H1 (cell line): ENCODE results near the gene KATNAL1. TPM values are rescaled to one million over a fixed set of nuclear protein-coding genes. Genes with fewer than 3 reads are reported as not detected.

Experiments used
- CTCF ChIA-PET: fragments of 300-600 bp; sonication (Branson Sonifier 250); formaldehyde crosslinking; loops from one replicate; lab custom pipeline; 2021; ENCODE audit not compliant: partially characterized antibody; lab: Charles Lee
- POLR2A ChIA-PET: fragments of 300-600 bp; sonication (Branson Sonifier 250); formaldehyde crosslinking; loops from one replicate; lab custom pipeline; 2021; ENCODE audit warnings: inconsistent platforms; ENCODE audit not compliant: partially characterized antibody; lab: Charles Lee
- DNase-seq, 2 experiments: peaks; one replicate each; pipeline versions ENCODE4 v3.0.0 to v3.0.0-alpha.2; 2010 to 2022; ENCODE audit warnings: low spot score in 2 of 2, low read depth in 1 of 2, mixed read lengths in 1 of 2
- FAIRE-seq: peaks from 2 replicates; lab custom pipeline; 2011; peaks lifted over from hg19 to GRCh38; lab: Jason Lieb, UNC
- H2AFZ ChIP-seq: 2 replicates; pipeline ENCODE4 v1.8.1; 2012; ENCODE audit warnings: low read length, inconsistent platforms
- H2AK5ac ChIP-seq: 2 replicates; pipeline ENCODE4 v1.6.1; 2013; ENCODE audit warnings: low read depth, low read length
- H2BK120ac ChIP-seq: replicated peaks from 2 replicates; pipeline ENCODE3; 2013; ENCODE audit warnings: low read depth, low read length, inconsistent platforms
- H2BK12ac ChIP-seq: 2 replicates; pipeline ENCODE4 v1.6.1; 2013; ENCODE audit warnings: low read depth, low read length
- H2BK15ac ChIP-seq: 2 replicates; pipeline ENCODE4 v1.6.1; 2013; ENCODE audit warnings: low read length
- H2BK20ac ChIP-seq: 2 replicates; pipeline ENCODE4 v1.6.1; 2013; ENCODE audit warnings: low read length
- H2BK5ac ChIP-seq: 2 replicates; pipeline ENCODE4 v1.6.1; 2013; ENCODE audit warnings: low read depth, low read length
- H3K14ac ChIP-seq: 2 replicates; pipeline ENCODE4 v1.6.1; 2013; ENCODE audit warnings: inconsistent platforms; ENCODE audit not compliant: insufficient read length
- H3K18ac ChIP-seq: 2 replicates; pipeline ENCODE4 v1.6.1; 2013; ENCODE audit warnings: low read length; ENCODE audit errors: extremely low read depth
- H3K23ac ChIP-seq: 2 replicates; pipeline ENCODE4 v1.6.1; 2013; ENCODE audit warnings: inconsistent platforms; ENCODE audit not compliant: insufficient read length
- H3K23me2 ChIP-seq: 2 replicates; pipeline ENCODE4 v1.6.1; 2013; ENCODE audit warnings: low read depth, low read length
- H3K27ac ChIP-seq: 2 replicates; pipeline ENCODE4 v1.6.1; 2011; ENCODE audit warnings: low read depth, low read length, inconsistent platforms
- H3K27me3 ChIP-seq, 4 experiments: replicated peaks in 1 of 4; 1 replicate in 1 of 4; 2 replicates in 3 of 4; pipeline versions ENCODE4 v1.6.1 to v1.8.1; 2011 to 2013; ENCODE audit warnings: low read length in 3 of 4, mild to moderate bottlenecking in 3 of 4, inconsistent platforms in 2 of 4, mixed read lengths in 2 of 4, moderate library complexity in 1 of 4; ENCODE audit not compliant: control insufficient read depth in 3 of 4, insufficient read depth in 3 of 4; ENCODE audit errors: extremely low read depth in 1 of 4
- H3K36me3 ChIP-seq, 4 experiments: 2 replicates each; pipeline versions ENCODE4 v1.6.1 to v1.8.1; 2011 to 2013; ENCODE audit warnings: mild to moderate bottlenecking in 4 of 4, low read length in 3 of 4, moderate library complexity in 2 of 4, control low read depth in 1 of 4, inconsistent platforms in 1 of 4; ENCODE audit not compliant: insufficient read depth in 4 of 4, control insufficient read depth in 2 of 4
- H3K4ac ChIP-seq: replicated peaks from 2 replicates; pipeline ENCODE3; 2013; ENCODE audit warnings: low read length, low read depth, mixed read lengths, inconsistent platforms; ENCODE audit not compliant: insufficient read length
- H3K4me1 ChIP-seq, 4 experiments: replicated peaks in 1 of 4; 1 replicate in 1 of 4; 2 replicates in 3 of 4; pipeline versions ENCODE4 v1.6.1 to v1.8.1; 2011 to 2013; ENCODE audit warnings: low read length in 3 of 4, inconsistent platforms in 2 of 4, mixed read lengths in 1 of 4; ENCODE audit not compliant: insufficient read depth in 4 of 4, control insufficient read depth in 3 of 4
- H3K4me2 ChIP-seq, 2 experiments: 2 replicates each; pipeline versions ENCODE4 v1.6.1 to v1.8.1; 2011 to 2013; ENCODE audit warnings: low read depth in 2 of 2, low read length in 2 of 2, control low read depth in 1 of 2, inconsistent platforms in 1 of 2, mild to moderate bottlenecking in 1 of 2; ENCODE audit not compliant: insufficient read depth in 1 of 2
- H3K4me3 ChIP-seq, 4 experiments: fragments of 200-600, 300-600 bp in 1 of 4; sonication (generic), shearing (Covaris generic), sonication (Bioruptor Twin) in 1 of 4; 2 replicates each; pipeline versions ENCODE4 v1.5.1 to v1.8.1; 2011 to 2016; ENCODE audit warnings: low read length in 4 of 4, low read depth in 3 of 4, control low read depth in 2 of 4, inconsistent platforms in 2 of 4, mild to moderate bottlenecking in 2 of 4, mixed read lengths in 1 of 4, moderate library complexity in 1 of 4; ENCODE audit not compliant: insufficient read depth in 2 of 4; ENCODE audit errors: extremely low read depth in 1 of 4
- H3K56ac ChIP-seq: replicated peaks from 2 replicates; pipeline ENCODE3; 2013; ENCODE audit warnings: low read depth, mild to moderate bottlenecking, mixed read lengths, low read length, inconsistent platforms; ENCODE audit not compliant: insufficient read length
- H3K79me1 ChIP-seq: 2 replicates; pipeline ENCODE4 v1.6.1; 2013; ENCODE audit warnings: low read depth, low read length, control low read depth
- H3K79me2 ChIP-seq, 2 experiments: 2 replicates each; pipeline versions ENCODE4 v1.6.1 to v1.8.1; 2012 to 2013; ENCODE audit warnings: low read length in 2 of 2, mild to moderate bottlenecking in 2 of 2, inconsistent platforms in 1 of 2; ENCODE audit not compliant: insufficient read depth in 2 of 2, control insufficient read depth in 1 of 2
- H3K9ac ChIP-seq, 4 experiments: replicated peaks in 1 of 4; 1 replicate in 1 of 4; 2 replicates in 3 of 4; pipeline versions ENCODE4 v1.6.1 to v1.8.1; 2011 to 2013; ENCODE audit warnings: low read depth in 3 of 4, low read length in 3 of 4, control low read depth in 2 of 4, mild to moderate bottlenecking in 2 of 4, moderate library complexity in 2 of 4, inconsistent platforms in 1 of 4; ENCODE audit errors: extremely low read depth in 1 of 4
- H3K9me3 ChIP-seq, 2 experiments: 2 replicates each; pipeline versions ENCODE4 v1.6.1 to v1.8.1; 2012 to 2013; ENCODE audit warnings: mild to moderate bottlenecking in 2 of 2, moderate library complexity in 2 of 2, control low read depth in 1 of 2, inconsistent platforms in 1 of 2, low read depth in 1 of 2, low read length in 1 of 2, mixed read lengths in 1 of 2; ENCODE audit not compliant: insufficient read depth in 2 of 2
- H4K20me1 ChIP-seq, 2 experiments: replicated peaks in 1 of 2; 2 replicates each; pipeline versions ENCODE3 to v1.8.1; 2011 to 2013; ENCODE audit warnings: inconsistent platforms in 2 of 2, low read length in 2 of 2, mild to moderate bottlenecking in 1 of 2; ENCODE audit not compliant: insufficient read depth in 2 of 2, control insufficient read depth in 1 of 2
- H4K5ac ChIP-seq: 2 replicates; pipeline ENCODE4 v1.6.1; 2013; ENCODE audit warnings: low read length, low read depth, mixed read lengths, inconsistent platforms; ENCODE audit not compliant: insufficient read length
- H4K8ac ChIP-seq: 2 replicates; pipeline ENCODE4 v1.8.0; 2013; ENCODE audit warnings: mild to moderate bottlenecking, moderate library complexity, low read length, inconsistent platforms; ENCODE audit not compliant: insufficient read depth; ENCODE audit errors: extremely low read depth
- H4K91ac ChIP-seq: replicated peaks from 2 replicates; pipeline ENCODE3; 2013; ENCODE audit warnings: low read length, mixed read lengths, inconsistent platforms; ENCODE audit not compliant: insufficient read length
- BCL11A ChIP-seq, 2 experiments: IDR thresholded peaks; one replicate each; pipeline ENCODE4 v1.6.1; 2011; ENCODE audit warnings: low read depth in 2 of 2, low read length in 2 of 2, mild to moderate bottlenecking in 2 of 2
- CEBPB ChIP-seq: IDR thresholded peaks from 2 replicates; pipeline ENCODE4 v1.6.1; 2012; ENCODE audit warnings: low read depth, low read length
- WGBS, 2 experiments: shearing (Covaris generic) in 1 of 2; methylation state at CpG; one replicate each; pipeline versions ENCODE4 v1.1.6 to v1.1.7; 2013 to 2015; ENCODE audit warnings: low lambda C conversion rate in 2 of 2, mixed read lengths in 2 of 2, inconsistent platforms in 1 of 2, low coverage in 1 of 2, missing lambda C conversion rate in 1 of 2; ENCODE audit not compliant: insufficient replicate concordance in 2 of 2, insufficient coverage in 1 of 2, insufficient read length in 1 of 2; ENCODE audit errors: extremely low coverage in 1 of 2, missing lambda C conversion rate in 1 of 2; 5-methylcytosine and 5-hydroxymethylcytosine counted together
- polyA plus RNA-seq, 7 experiments: library from polyadenylated mRNA; depleted of rRNA in 3 of 7; stranded (reverse) in 5 of 7; unstranded in 2 of 7; fragments of >200 nt in 5 of 7; fragments of 200-250 nt in 2 of 7; gene quantifications; 1 replicate in 5 of 7; 2 replicates in 1 of 7; 4 replicates in 1 of 7; pipeline versions ENCODE4 v1.2.1 to v1.2.3, GENCODE V29; 2011 to 2013; ENCODE audit warnings: missing spikeins in 2 of 7, mixed read lengths in 2 of 7
- total RNA-seq: library from RNA; stranded (reverse); fragmentation: NEBNext Ultra II Directional; extraction: Animal tissue kit (Norgen Biotek cat#: 25700); gene quantifications from 2 replicates; pipeline ENCODE4 v1.2.1, GENCODE V29; 2021

KATNAL1 gene
- total and polyA plus RNA-seq, 2 of the 8 experiments (the other 6 are each of a cell fraction or from before 2014, with no cell fraction given) = 4.0 to 13.2 TPM

GRCh38 chr13:30353471-30354215 is 46.3 kb upstream of the KATNAL1 start:
- H3K4me1 ChIP-seq = no peaks in the 10 kb centered on the region
- no peaks in the 10 kb centered on the region for H3K36me3 ChIP-seq
- no peak overlapping the region for H3K4me3 ChIP-seq
- no peak overlapping the region for H3K56ac ChIP-seq
- no peak overlapping the region for H3K9ac ChIP-seq
- H3K27ac ChIP-seq = no peak overlapping the region
- no peak overlapping the region for H2AK5ac ChIP-seq
- no peak overlapping the region for H2AFZ ChIP-seq
- H3K14ac ChIP-seq = no peak overlapping the region
- H3K79me2 ChIP-seq = no peaks in the 10 kb centered on the region
- no peak overlapping the region for H3K4ac ChIP-seq
- FAIRE-seq (no peak), DNase-seq (no peak)
- H3K23ac ChIP-seq = no peak overlapping the region
- H3K79me1 ChIP-seq = no peaks in the 10 kb centered on the region
- no peak overlapping the region for H2BK20ac ChIP-seq
- H2BK12ac ChIP-seq = no peak overlapping the region
- no peak overlapping the region for H4K5ac ChIP-seq
- 0 out of 2 replicates have a peak, but pooled peaks have one; percentile 19 for TF ChIP-seq CEBPB
- no peak for TF ChIP-seq BCL11A (IDR thresholded peaks at IDR 0.05; ENCODE audit: low read depth in 2 of 2, low read length in 2 of 2)
- TF ChIP-seq, all 59 proteins: peak for 1
- Histone ChIP-seq H3K23me2 (no peaks in the 10 kb centered on the region), H3K27me3 (no peaks in the 10 kb centered on the region), H2BK5ac (no peak overlapping the region), H3K4me2 (no peak overlapping the region), H3K18ac (no peak overlapping the region), H2BK15ac (no peak overlapping the region), H2BK120ac (no peak overlapping the region), H4K91ac (no peak overlapping the region), H4K20me1 (no peaks in the 10 kb centered on the region), H3K9me3 (no peaks in the 10 kb centered on the region), H4K8ac (no peak overlapping the region)
- 70% methylated on average over 4 of the region's 4 CpGs; no CpG with 5 or more reads in 1 of the 2 experiments for WGBS, 2 experiments
- ChIA-PET CTCF (interaction anchor here (1.1 to 2.4 kb wide), 4 partner anchors 9 to 252 kb away, joined by 3 to 10 read pairs (median 4); no protein-coding TSS in a partner anchor), POLR2A (no interaction called here)
